Psoas muscle (tissue), 8 donors: ENCODE results near the gene SIGLEC14. TPM values are rescaled to one million over a fixed set of nuclear protein-coding genes. Genes with fewer than 3 reads are reported as not detected.
A peak's percentile ranks its signal among the peaks of the same experiment; 100 is the strongest.

Experiments
- ATAC-seq, 4 donors: fragments of 200-7000 bp; cut with Tn5 transposase; one replicate each; pipeline ENCODE4 v1.9.1; 2020; ENCODE audit warnings: moderate library complexity in 3 of 4, mild to moderate bottlenecking in 2 of 4
- DNase-seq, 2 donors: peaks; one replicate each; pipeline ENCODE4 v3.0.0-alpha.2; 2020
- H3K27ac ChIP-seq: fragments of 200-600 bp; one replicate; pipeline ENCODE4 v1.8.0; 2022
- H3K27me3 ChIP-seq, 3 donors: fragments of 200-600 bp in 1 of 3; one replicate each; pipeline versions ENCODE4 v1.6.1 to v1.8.0; 2013 to 2022; ENCODE audit warnings: low read length in 2 of 3, mild to moderate bottlenecking in 2 of 3, moderate library complexity in 1 of 3; ENCODE audit not compliant: insufficient read depth in 3 of 3
- H3K36me3 ChIP-seq, 2 donors: fragments of 200-600 bp in 1 of 2; one replicate each; pipeline versions ENCODE4 v1.6.1 to v1.8.0; 2013 to 2022; ENCODE audit warnings: low read depth in 1 of 2, mild to moderate bottlenecking in 1 of 2, moderate library complexity in 1 of 2; ENCODE audit not compliant: insufficient read depth in 1 of 2
- H3K4me1 ChIP-seq: fragments of 200-600 bp; one replicate; pipeline ENCODE4 v1.8.0; 2022
- H3K4me3 ChIP-seq: fragments of 200-600 bp; one replicate; pipeline ENCODE4 v1.8.0; 2022; ENCODE audit warnings: mild to moderate bottlenecking
- H3K9me3 ChIP-seq: fragments of 200-600 bp; one replicate; pipeline ENCODE4 v1.8.0; 2022
- CTCF ChIP-seq: fragments of 200-600 bp; IDR thresholded peaks from one replicate; pipeline ENCODE4 v1.8.0; 2022; ENCODE audit warnings: antibody characterized with exemption
- WGBS, 3 donors: extraction: QIAGEN DNeasy Blood & Tissue Kit; methylation state at CpG; one replicate each; pipeline versions ENCODE4 v1.1.6 to v1.1.7; 2013; 5-methylcytosine and 5-hydroxymethylcytosine counted together
- intact Hi-C, 2 donors: fragments of 100-400 bp; cut with DNase I; formaldehyde crosslinking; loops; one replicate each; pipeline versions ENCODE4 v1.11.0 to v1.14.2; 2022
- polyA plus RNA-seq, 3 donors: library from polyadenylated mRNA; stranded (reverse); fragments of 200-250 nt; gene quantifications; one replicate each; pipeline ENCODE4 v1.2.3, GENCODE V29; 2013
- total RNA-seq, 4 donors: library from RNA; stranded (reverse); fragmentation: NEBNext Ultra II Directional in 2 of 4; extraction: Animal tissue kit (Norgen Biotek cat#: 25700) in 2 of 4; gene quantifications; one replicate each; pipeline versions ENCODE4 v1.2.1 to v1.2.4, GENCODE V29; 2021 to 2023
- donor health status: healthy with polysubstance abuse.
- donor health status: DM: no; HTN: no; CAD: no; lungs with moderate emphysema.
- donor health status: Bipolar disorder and iron deficiency.
- donor health status: healthy.
- donor health status: DM: yes; HTN: yes; CAD: no.
- donor health status: DM: no; HTN: no; CAD: no.
- donor health status: DM: no; HTN: no; CAD: no.
- donor health status: DM: yes; HTN: yes; CAD: no.

Gene SIGLEC14
- total and polyA plus RNA-seq, 7 donors, result 0.07 to 1.9 (median 0.93) TPM

GRCh38 chr19:51615991-51616390 is 30.6 kb downstream of the SIGLEC14 start:
- H3K36me3 ChIP-seq, result no peaks in the 10 kb centered on the region
- intact Hi-C loops, result no loop called here
- no peaks in the 10 kb centered on the region for H3K4me1 ChIP-seq
- ATAC-seq (no peak), DNase-seq (no peak)
- H3K27ac ChIP-seq, result no peak overlapping the region
- H3K9me3 ChIP-seq, result no peaks in the 10 kb centered on the region
- TF ChIP-seq CTCF, result no peak
- 72 to 73% (median 73%) methylated on average over 7 of the region's 7 CpGs for WGBS, 3 donors
- peaks cover 0 to 19% (median 2%) of the 10 kb centered on the region in 3 donors for H3K27me3 ChIP-seq
- no peak overlapping the region for H3K4me3 ChIP-seq

- Histone ChIP-seq H3K27ac (no peak overlapping the region), H3K9me3 (no peaks in the 10 kb centered on the region), H3K27me3 (peaks cover 0 to 19% (median 2%) of the 10 kb centered on the region in 3 donors), H3K4me1 (no peaks in the 10 kb centered on the region), H3K36me3 (no peaks in the 10 kb centered on the region), H3K4me3 (no peak overlapping the region)
- ATAC-seq (no peak), DNase-seq (no peak)
- WGBS, 3 donors, result 52 to 61% (median 59%) methylated on average over 5 of the region's 5 CpGs
- intact Hi-C loops, result no loop called here
- no peak for TF ChIP-seq CTCF
These were observed 31.8 kb downstream of the SIGLEC14 start for GRCh38 chr19:51614789-51615188.

- H3K27ac ChIP-seq, result no peak overlapping the region
- H3K27me3 ChIP-seq, result peaks cover 0 to 19% (median 2%) of the 10 kb centered on the region in 3 donors
- DNase-seq (no peak), ATAC-seq (no peak)
- H3K4me3 ChIP-seq, result no peak overlapping the region
- TF ChIP-seq CTCF, result no peak
- no peaks in the 10 kb centered on the region for H3K4me1 ChIP-seq
- no peaks in the 10 kb centered on the region for H3K36me3 ChIP-seq
- no peaks in the 10 kb centered on the region for H3K9me3 ChIP-seq
- intact Hi-C loops, result no loop called here
- 74 to 94% (median 82%) methylated on average over 1 of the region's 1 CpG for WGBS, 3 donors
These were observed 36.0 kb downstream of the SIGLEC14 start for GRCh38 chr19:51610576-51610975.

- Histone ChIP-seq H3K27ac (no peak overlapping the region), H3K4me3 (no peak overlapping the region), H3K4me1 (no peaks in the 10 kb centered on the region), H3K36me3 (no peaks in the 10 kb centered on the region), H3K9me3 (no peaks in the 10 kb centered on the region), H3K27me3 (peaks cover 0 to 7% (median 2%) of the 10 kb centered on the region in 3 donors)
- intact Hi-C loops, result no loop called here
- DNase-seq, result peak; percentile 74 to 81
- peak; percentile 26 for TF ChIP-seq CTCF
- ATAC-seq, result no peak
- WGBS, 3 donors, result 22 to 27% (median 24%) methylated on average over 13 of the region's 13 CpGs
These were observed 38.6 kb downstream of the SIGLEC14 start for GRCh38 chr19:51607920-51608562.

GRCh38 chr19:51607077-51607476 is 39.5 kb downstream of the SIGLEC14 start:
- Histone ChIP-seq H3K4me3 (no peak overlapping the region), H3K27me3 (peaks cover 0 to under 1% (median 0%) of the 10 kb centered on the region in 3 donors), H3K27ac (no peak overlapping the region), H3K4me1 (no peaks in the 10 kb centered on the region), H3K9me3 (no peaks in the 10 kb centered on the region), H3K36me3 (no peaks in the 10 kb centered on the region)
- intact Hi-C loops, result no loop called here
- TF ChIP-seq CTCF, result no peak
- ATAC-seq, result no peak
- WGBS, 3 donors, result 56 to 62% (median 60%) methylated on average over 6 of the region's 6 CpGs
- no peak for DNase-seq
